Measurements from ENCODE around the gene TACR1. TPM values are rescaled to one million over a fixed set of nuclear protein-coding genes. Genes with fewer than 3 reads are reported as not detected.

The TACR1 gene
- total RNA-seq, 4 donors from 2014 or later: 1.2 to 6.5 (median 2.7) TPM

- intact Hi-C loops (cut with DNase I): no loop called here
- peak; percentile 70 for DNase-seq (ENCODE audit: extremely low spot score)
- TF ChIP-seq EP300 (IDR thresholded peaks at IDR 0.05) (no peak), POLR2AphosphoS5 (IDR thresholded peaks at IDR 0.05) (peak in 1 of 2 donors; percentile 28), POLR2A (IDR thresholded peaks at IDR 0.05; ENCODE audit: low read depth) (no peak), CTCF (IDR thresholded peaks at IDR 0.05) (no peak)
- 83% methylated on average over 3 of the region's 3 CpGs for WGBS
- H3K27me3 ChIP-seq: no peaks in the 10 kb centered on the region
- H3K9me3 ChIP-seq: no peaks in the 10 kb centered on the region
- no peak overlapping the region for H3K4me3 ChIP-seq
- H3K36me3 ChIP-seq: no peaks in the 10 kb centered on the region
- H3K27ac ChIP-seq (replicated peaks in 1 of 4): peak overlapping the region in 3 of 4 donors; percentile 3 to 48 (median 16)
- H3K4me1 ChIP-seq: peaks cover 0 to 33% (median 6%) of the 10 kb centered on the region in 4 donors
These were observed 57.2 kb downstream of the TACR1 start for GRCh38 chr2:75142081-75142480.

- intact Hi-C loops (cut with DNase I): no loop called here
- no peak overlapping the region for H3K4me3 ChIP-seq
- no peaks in the 10 kb centered on the region for H3K27me3 ChIP-seq
- DNase-seq (ENCODE audit: extremely low spot score): peak; percentile 31
- H3K36me3 ChIP-seq: no peaks in the 10 kb centered on the region
- H3K27ac ChIP-seq (replicated peaks in 1 of 4): no peak overlapping the region
- H3K9me3 ChIP-seq: no peaks in the 10 kb centered on the region
- 58% methylated on average over 1 of the region's 1 CpG for WGBS
- peaks cover 0 to 17% (median 8%) of the 10 kb centered on the region in 4 donors for H3K4me1 ChIP-seq
- TF ChIP-seq CTCF (IDR thresholded peaks at IDR 0.05) (no peak), EP300 (IDR thresholded peaks at IDR 0.05) (no peak), POLR2AphosphoS5 (IDR thresholded peaks at IDR 0.05) (no peak), POLR2A (IDR thresholded peaks at IDR 0.05; ENCODE audit: low read depth) (no peak)
These were observed 59.0 kb downstream of the TACR1 start for GRCh38 chr2:75140288-75140687.

GRCh38 chr2:75139171-75139570, 60.1 kb downstream of the TACR1 start:
- 93% methylated on average over 3 of the region's 3 CpGs for WGBS
- Histone ChIP-seq H3K9me3 (no peaks in the 10 kb centered on the region), H3K4me1 (peaks cover 0 to 21% (median 9%) of the 10 kb centered on the region in 4 donors), H3K36me3 (no peaks in the 10 kb centered on the region), H3K4me3 (no peak overlapping the region), H3K27me3 (no peaks in the 10 kb centered on the region), H3K27ac (replicated peaks in 1 of 4) (no peak overlapping the region)
- peak; percentile 70 for DNase-seq (ENCODE audit: extremely low spot score)
- TF ChIP-seq POLR2AphosphoS5 (IDR thresholded peaks at IDR 0.05) (no peak), EP300 (IDR thresholded peaks at IDR 0.05) (no peak), POLR2A (IDR thresholded peaks at IDR 0.05; ENCODE audit: low read depth) (no peak), CTCF (IDR thresholded peaks at IDR 0.05) (no peak)
- intact Hi-C loops (cut with DNase I): no loop called here

GRCh38 chr2:75138528-75138927, 60.8 kb downstream of the TACR1 start:
- WGBS: 100% methylated on average over 1 of the region's 1 CpG
- H3K4me3 ChIP-seq: no peak overlapping the region
- H3K36me3 ChIP-seq: no peaks in the 10 kb centered on the region
- intact Hi-C loops (cut with DNase I): no loop called here
- TF ChIP-seq POLR2AphosphoS5 (IDR thresholded peaks at IDR 0.05): no peak
- no peak for TF ChIP-seq POLR2A (IDR thresholded peaks at IDR 0.05; ENCODE audit: low read depth)
- TF ChIP-seq EP300 (IDR thresholded peaks at IDR 0.05): no peak
- peaks cover 0 to 26% (median 9%) of the 10 kb centered on the region in 4 donors for H3K4me1 ChIP-seq
- H3K9me3 ChIP-seq: no peaks in the 10 kb centered on the region
- no peak overlapping the region for H3K27ac ChIP-seq (replicated peaks in 1 of 4)
- H3K27me3 ChIP-seq: no peaks in the 10 kb centered on the region
- DNase-seq (ENCODE audit: extremely low spot score): no peak

- no peak overlapping the region for H3K27ac ChIP-seq (replicated peaks in 1 of 4)
- no peak for TF ChIP-seq POLR2A (IDR thresholded peaks at IDR 0.05; ENCODE audit: low read depth)
- peak; percentile 75 for DNase-seq (ENCODE audit: extremely low spot score)
- H3K36me3 ChIP-seq: no peaks in the 10 kb centered on the region
- H3K9me3 ChIP-seq: no peaks in the 10 kb centered on the region
- no peak overlapping the region for H3K4me3 ChIP-seq
- peaks cover 0 to 9% (median 4%) of the 10 kb centered on the region in 4 donors for H3K4me1 ChIP-seq
- no peaks in the 10 kb centered on the region for H3K27me3 ChIP-seq
- WGBS: 52% methylated on average over 8 of the region's 8 CpGs
- intact Hi-C loops (cut with DNase I): no loop called here
These were observed 63.4 kb downstream of the TACR1 start for GRCh38 chr2:75135776-75136400.
